CD4-positive, alpha-beta T cell treated with Interleukin-1 beta for 1 hour (primary cell): ENCODE measurements around the gene ROR1.

ENCODE experiments used
- DNase-seq, 2 donors: peaks; one replicate each; pipeline ENCODE4 v3.0.0-alpha.2; 2020 to 2022

The ROR1 gene

DNA sequence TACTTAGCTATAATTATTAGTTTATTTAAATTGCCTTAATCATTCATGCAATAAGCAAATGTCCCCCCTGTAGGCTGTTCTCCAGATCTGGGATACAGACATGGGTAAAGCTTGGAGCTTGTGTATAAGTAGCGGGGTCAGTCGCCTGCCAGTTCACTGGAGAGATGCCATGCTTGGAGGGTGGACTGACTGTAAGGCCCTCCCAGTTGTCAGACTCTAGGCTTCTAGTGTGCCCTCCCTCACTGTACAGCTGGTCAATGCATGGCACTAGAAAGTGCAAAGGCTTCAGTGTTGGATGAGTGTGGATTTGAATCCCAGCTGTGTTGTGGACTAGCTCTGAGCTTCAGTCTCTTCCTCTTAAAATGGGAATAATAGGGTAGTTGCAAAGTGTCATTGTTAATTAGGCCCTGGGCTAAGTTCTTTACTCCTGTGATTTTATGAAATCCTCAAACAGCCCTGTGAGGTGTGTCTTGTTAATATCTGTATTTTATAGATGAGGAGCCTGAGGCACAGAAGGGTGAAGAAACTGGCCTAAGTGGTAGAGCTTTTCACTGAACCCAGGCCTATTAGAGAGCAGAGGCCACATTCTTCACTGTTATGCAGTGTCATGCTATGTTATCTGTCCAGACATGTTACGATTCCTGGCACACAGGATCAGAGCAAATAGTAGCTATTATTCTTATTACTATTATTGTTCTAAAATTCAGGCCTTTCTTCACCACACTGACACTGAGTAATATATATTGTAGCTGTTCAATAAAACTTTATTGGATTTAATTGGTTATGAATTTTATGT lies 85.9 kb downstream of the ROR1 start:
- DNase-seq, result no peak

DNA sequence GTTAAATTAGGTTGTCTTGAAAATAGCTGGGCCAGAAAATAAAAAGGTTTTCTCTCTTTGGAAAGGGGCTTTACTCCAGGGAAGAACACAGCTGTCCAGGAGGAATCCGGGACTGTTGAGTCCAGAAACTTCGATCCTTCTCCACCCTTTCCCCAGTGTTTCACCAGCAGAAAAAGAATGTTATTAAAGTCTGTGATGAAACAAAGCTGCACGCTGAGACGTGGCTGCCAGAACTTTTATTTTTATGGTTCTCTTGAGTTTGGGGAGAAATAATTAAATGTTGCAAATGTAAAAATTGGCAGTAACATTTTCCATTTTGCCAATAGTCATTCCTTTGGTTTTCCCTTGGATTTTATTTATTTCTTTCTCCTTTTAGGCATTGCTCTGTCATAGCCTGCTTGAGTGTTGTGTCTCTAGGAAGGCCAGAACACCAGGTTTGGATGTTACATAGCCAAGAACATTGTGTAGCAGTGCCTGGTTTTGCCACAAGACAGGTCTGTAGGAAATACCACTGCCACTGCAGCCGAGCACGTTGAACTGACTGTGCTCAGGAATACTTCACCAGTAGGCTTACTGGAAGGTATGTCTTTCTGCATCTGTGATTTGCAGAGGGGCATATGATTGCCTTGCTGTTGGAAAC lies 87.4 kb downstream of the ROR1 start:
- DNase-seq, result no peak

DNA sequence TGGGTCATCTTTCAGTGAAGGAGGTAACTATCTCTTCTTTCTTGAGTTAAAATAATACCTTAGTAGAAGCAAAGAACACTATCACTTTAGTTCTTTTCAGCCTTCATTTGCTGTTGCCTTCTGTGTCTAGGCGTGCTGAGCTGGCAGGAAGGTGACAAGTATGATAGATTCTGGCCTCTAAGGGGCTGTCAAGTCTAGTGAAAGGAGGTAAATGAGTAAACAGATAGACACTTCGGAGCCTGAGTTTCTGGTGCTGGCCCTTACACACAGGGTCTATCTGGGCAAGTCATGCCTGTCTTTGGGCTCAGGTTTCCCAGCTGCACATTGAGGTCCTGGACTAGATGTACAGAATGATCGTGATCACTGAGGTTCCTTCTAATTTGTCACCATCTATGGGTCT lies 89.3 kb downstream of the ROR1 start:
- DNase-seq, result no peak

DNA sequence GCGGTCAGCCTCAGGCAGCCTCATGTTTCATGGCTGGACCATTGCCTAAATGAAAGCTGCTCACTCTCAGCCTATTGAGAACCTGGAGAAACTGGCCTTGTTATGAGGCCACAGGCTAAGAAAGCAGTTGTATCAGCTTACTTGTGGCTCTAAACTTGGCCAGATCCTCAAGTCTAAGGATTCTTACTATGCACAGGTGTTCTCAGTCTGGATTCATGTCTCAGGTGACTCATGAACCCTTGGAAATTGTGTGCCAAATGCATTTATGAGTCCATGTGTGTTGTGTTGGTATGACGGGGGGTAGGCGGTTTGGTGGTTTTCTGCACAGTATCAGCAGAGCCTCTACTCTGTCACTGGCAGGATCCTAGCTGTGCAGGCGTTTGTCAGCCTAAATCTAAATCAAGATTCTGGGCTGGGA lies 90.4 kb downstream of the ROR1 start:
- DNase-seq, result no peak

DNA sequence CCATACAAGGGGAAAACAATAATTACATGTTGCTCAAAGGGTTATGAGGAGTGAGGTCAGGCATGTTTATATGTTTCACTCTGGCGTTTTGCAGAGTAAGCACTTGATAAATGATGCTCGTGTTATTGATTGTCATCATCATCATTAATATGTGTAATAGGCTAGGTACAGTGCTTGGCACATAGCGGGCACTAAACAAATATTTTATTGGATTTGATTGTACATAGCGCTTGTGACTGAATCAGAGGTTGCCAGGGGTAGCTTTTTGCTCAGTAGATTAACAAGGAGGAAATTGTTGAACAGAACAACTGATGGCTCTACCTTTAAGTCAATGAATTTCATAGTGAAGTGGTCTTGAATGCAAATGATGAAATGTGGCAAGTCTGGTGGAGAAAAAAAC lies 91.7 kb downstream of the ROR1 start:
- DNase-seq, result no peak

DNA sequence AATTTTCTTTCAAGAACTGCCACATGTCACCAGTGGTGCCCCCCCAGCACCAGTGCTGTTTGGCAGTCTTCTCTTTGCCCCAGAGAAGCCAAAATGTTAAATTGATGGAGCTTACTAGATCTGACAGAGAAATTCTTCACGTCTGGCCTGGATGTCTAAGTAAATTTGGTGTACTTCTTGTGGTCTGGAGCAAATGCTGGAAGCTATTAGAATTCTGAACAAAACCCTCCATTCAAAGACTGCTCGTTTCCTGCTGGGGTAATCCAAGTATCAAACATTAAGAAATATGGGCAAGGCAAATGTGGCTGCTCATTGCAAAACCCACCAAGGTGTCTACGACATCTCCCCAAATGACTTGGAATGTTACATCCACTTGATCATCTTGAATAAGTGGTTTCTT lies 92.3 kb downstream of the ROR1 start:
- DNase-seq, result no peak

DNA sequence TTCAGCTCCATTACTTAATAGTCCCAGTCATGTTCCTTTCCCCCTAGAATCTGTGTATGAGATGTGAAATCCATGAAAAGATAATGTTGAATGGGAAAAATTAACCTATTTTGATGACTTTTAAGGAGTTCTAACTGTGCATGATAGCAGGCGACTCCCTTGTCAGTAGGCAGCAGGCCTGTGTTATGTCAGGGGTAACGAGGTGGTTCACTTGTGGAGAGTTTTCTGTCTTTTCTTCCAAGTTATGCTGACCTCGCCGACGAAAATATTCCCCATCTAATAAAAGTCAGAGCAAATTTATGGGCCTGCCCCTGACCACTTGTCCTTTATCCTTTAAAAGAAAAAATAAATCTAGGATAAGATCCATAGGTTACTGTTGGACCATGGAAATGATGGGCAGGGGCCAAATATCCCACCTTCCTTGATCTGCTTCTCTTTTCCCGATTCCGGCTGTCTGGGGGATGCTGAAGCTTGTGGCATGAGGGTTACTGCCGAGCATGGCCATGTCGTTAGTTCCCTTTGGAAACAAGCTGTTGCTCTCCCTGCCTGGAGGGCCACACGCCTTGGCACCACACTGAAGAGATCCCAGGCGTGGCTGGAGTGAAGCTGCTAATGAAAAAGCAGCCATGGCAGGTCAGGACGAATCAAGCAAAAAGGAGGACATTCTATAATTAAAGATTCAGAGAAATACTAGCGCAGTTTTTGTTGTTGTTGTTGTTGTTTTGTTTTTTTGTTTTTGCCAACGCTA lies 93.8 kb downstream of the ROR1 start:
- DNase-seq, result no peak

DNA sequence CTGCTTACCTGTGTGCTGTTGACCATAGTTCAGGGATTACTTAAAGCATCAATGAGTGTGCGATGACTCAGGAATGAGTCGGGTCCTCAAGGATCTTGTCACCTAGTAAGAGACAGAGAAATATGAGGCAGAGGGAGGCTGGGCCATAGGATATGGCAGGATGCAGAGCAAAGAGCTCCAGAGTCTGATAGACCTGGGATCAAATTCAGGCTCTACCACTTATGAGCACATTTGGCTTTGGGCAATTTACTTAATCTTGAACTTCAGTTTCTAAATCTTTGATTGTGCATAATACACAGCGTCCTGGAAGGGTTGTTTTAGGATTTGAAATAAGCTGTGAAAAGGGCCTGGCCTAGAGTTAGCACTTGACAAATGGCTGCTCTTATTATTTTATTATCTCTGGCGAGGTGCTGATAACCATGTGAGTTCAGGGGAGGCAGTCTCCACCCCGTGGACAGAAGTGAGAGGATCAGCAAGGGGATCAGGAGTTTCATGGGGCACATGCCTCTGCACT lies 94.5 kb downstream of the ROR1 start:
- no peak for DNase-seq

DNA sequence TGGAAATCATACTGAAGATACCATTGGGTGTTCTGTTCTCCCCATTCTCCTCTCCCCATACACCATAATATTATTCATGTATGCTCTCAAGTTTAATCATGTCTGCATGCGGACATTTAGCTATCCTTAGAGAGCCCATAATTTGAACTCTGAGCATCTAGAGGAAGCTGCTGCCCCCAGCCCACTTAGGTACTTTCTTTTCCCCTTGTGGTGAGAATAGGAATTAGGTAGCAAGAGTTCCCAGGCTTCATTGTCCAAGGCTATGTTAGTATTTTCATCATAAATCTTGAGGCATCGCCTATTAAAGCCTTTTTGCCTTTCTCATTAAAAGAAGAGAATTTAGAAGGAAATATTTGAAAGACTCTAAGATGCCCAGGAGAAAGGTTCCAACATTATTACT lies 96.3 kb downstream of the ROR1 start:
- no peak for DNase-seq

DNA sequence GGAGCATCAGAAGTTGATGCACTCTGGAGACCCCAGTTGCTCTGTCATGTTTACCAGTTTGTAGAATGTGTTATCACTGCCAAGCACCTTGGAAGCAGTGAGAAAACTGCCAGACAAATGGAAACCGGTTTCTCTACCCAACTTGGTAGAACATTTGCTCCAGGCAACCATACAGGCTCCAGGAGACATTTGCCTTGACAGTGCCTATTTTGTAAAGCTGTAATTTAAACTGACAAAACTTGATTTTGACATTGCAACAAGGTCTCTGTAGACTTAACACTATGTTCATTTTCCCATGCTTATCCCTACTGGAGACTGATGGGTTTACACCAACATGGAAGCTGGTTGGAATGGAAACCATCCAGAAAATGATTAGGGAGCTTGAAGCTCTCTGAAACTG lies 97.6 kb downstream of the ROR1 start:
- no peak for DNase-seq

DNA sequence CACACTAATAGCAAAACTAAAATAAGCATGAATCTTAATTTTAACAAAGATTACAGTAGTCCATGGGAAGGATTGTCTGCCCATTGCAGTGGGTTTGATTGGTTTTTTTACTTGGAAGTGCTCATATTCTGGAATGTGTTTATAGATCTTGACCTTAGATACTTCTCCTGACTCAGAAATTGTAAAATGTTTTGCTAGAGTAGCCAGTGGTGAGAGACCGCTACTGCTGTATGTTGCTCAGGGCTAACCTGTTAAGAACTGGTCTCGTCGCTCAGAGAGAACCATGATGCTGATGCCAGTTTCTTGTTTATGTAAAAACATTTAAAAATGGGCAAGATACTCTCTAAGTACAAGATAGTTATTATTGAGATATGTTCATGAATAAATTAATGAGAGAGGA lies 99.9 kb downstream of the ROR1 start:
- DNase-seq, result no peak

DNA sequence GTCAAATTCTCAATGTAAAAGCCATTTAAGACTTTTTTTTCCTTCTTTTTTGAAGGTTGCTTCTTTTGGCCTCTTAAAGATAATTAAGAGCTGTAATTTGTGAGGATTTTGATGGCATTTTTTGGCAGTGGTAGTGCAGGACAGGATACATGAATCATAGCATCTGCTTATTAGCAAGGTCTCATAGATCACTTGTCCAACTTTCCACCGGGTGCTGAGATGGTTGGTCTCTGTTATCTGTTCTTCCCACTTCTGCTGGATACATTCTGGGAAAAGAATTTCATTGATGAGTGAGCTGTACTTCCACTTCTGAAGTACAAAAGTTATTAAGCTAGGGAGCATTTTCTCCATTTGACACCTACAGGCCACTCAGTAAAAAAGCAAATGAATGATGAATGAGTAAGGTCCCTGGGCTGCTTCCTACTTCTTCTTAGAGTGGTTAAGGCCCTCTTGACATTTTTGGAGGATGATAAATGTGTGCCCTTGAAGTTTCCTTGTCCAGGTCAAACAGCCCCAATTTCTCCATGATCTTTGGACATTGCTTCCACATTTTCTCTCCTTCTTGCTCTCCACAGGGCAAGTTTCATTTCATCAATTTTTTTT lies 100.6 kb downstream of the ROR1 start:
- DNase-seq, result no peak

DNA sequence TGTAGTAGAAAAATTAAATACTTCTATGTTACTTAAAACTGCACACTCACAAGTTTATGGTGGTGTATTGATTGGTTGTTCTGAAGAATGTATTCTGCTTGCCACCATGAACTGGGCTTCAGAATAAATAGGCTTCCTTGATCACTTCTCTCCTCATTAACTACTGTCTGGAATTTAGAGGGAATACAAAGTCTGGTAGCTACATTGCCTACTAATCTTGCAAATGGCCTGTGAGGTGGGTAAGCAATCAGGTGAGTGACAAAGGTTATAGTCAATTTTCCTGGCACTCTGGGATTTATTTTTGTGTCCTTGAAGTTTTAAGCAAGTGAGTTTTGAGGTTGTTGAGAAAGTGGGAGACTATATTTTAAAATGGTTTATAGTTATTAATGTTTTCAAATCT lies 101.8 kb downstream of the ROR1 start:
- no peak for DNase-seq

DNA sequence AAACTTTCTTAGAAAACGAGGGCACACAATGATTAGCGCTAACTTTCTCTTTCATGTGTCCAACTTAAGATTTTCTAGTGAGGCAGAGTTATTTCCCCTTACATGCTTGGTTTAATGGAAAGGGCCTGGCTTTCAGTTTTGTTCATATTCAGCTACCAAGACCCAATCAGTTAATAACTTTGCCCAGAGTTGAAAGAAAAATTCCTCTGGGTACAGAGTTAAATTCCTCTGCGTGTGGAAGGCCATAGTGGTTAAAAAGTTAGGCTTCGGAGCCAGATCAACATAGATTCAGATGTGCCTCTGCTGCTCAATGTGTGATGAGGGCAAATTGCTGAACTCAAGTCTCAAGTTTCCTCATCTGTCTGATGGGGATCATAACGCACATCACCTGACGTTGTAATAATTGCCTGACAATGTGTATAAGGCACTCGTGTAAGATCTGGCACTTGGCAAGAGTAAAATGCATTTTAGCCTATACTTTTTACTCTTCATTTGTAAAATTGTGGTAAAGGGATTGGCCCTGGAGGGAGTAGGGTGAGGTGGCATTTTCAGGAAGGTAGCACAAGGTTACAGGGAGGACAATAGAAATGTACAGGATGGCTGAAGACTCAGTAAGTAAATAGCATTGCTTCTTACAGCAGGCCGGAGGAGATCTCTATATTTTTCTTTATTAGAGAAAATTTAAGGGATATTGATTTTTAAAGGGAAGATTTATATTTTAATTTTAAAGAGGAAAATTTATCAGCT lies 103.4 kb downstream of the ROR1 start:
- DNase-seq, result no peak

DNA sequence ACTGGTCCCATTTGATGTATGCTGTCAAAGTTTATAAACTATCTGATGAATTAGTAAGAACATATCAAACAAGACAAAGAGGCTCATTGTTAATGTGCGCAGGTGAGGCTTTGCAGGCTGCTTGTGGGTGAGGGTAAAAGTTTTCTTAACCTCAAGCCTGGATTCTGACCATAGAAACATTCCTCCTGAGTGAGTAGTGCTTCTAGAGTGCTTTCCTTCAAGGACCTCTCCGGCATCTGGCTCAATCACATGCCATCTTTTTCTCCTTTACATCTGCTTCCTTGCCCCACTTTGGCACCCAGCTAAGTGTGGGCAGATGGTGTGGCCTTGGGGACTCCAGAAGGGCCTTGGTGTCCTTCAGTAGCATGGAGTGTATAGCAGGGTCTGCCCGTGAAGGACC lies 104.0 kb downstream of the ROR1 start:
- no peak for DNase-seq

DNA sequence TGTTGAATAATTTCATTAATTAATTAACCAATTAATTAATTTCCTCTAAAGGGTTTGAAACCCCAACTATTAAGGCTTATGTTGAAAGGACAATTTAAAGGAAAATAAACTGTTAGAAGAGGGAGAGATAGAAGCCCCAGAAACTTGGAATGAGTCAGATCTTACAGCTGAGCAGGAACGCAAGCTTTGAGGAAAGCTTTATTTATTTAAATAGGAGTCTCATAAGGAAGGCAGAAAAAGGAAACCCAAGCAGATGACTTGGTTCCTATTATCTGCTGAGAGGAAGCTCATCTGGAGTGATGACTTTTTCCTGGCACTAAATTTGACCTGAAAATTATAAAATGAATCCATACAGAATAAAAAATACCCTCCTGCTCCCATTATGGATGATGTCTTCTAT lies 105.1 kb downstream of the ROR1 start:
- DNase-seq, result no peak

DNA sequence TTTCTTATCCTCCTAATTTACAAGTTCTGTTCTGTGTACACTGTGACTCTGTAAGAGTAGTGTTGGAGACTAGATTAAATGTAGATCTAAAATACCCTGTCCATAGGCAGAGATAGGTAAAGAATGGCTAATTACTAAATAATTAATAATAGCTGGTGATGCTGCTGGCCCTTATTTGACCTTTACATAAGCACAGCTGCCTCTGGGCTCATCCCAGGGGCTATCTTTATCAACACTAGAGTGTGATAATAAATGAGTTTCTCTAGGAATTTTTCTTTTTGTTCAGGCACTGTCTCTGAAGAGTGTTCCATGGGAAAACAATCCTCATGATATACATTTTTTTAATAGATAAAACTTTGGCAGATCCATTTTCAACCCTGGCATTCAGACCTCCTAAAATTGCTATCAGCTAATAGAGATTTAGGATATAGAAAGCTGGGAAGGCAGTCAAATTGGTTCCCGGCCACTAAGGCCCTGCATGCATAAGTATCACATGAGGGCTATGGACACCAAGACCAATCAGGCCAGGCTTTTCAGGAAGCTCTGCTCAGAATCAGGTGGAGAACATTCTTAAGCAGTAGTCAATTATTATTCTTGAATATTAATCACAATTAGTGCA lies 107.2 kb downstream of the ROR1 start:
- DNase-seq, result no peak

DNA sequence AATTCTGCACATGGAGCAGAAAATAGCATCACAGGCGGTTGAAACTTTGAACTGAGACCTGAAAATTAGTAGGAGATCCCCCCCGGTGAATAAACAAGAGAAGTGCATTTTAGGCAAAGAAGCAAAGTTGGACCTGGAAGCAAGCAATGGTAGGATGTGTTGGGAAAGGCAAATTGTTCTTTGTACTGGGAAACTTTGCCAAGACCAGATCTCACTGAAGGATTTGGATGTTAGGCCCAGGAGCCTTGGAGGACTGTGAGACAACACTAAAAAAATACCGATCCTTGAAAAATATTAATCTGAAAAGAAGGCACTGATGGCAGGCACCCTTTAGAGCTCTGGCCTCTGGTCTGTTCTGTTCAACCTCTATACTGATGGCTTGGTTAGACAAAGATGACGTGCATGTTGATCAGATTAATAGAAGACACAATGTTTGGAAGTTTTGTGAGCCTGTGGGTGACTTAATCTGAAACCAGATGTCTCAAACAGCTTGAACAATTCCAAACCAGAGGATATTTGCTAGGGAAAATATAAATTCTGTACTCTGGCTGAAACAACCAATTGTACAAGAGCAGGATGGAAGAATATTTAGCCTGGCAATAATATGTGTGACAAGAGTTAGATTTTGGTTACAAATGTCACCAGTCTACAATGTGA lies 108.4 kb downstream of the ROR1 start:
- DNase-seq, result no peak

DNA sequence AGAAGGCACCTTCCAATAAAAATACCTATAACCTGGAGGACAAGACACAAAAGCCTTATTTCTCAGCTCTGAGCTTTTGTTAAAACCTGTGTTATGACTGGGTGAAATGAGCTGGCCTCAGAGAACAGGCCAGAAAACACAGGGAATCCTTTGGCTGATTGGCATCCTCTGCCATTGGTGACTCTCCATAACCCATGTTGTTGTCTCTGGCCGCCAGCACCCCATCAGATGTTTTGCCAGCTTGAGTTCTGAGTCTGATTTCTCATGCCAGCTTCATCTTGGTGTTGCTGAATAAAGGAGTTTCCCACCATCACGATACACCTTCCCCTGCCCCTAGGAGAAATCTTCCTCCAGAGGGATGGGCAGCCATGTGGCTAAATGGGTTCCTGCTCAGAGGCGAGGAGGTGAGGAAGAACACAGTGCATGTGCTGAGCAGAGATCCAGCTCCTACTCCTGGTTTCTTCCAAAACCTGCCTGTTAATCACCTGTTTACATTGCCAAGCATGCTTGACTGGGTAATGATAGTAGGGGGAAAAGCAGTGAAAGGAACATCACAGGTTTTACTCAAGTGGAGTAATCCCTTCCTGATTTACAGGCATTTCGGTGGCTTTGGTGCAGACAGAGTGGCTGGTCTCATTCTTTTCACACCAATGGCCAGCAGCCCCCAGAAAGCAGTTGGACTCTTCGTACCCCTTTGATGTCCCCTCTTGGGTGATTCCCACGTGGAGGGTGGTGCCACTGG lies 109.8 kb downstream of the ROR1 start:
- no peak for DNase-seq

DNA sequence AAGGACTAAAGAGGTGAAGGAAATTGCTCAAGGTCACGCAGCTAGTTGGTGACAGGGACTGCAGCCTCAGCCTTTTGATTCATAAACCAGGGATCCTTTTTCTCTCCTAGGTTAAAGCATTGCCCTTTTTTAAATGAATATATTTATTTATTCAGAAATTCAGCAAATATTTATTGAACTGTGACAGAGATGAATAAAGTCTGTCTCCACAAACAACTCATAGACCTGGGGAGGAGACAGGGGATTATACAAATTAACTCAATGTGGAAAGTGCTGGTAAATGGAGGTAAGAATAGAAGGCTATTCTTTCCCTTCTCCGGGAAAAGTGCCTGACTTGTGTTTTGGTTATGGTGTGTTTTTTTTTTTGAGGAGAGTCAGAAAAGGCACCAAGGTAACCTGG lies 110.7 kb downstream of the ROR1 start:
- no peak for DNase-seq

DNA sequence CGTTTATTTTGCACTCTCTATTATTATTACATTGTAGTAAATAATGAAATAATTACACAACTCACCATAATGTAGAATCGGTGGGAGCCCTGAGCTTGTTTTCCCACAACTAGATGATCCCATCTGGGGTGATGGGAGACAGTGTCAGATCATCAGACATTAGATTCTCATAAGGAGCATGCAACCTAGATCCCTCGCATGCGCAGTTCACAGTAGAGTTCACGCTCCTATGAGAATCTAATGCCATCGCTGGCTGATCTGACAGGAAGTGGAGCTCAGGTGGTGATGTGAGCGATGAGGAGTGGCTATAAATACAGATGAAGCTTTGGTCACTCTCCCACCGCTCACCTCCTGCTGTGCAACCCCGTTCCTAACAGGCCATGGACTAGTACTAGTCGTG lies 112.1 kb downstream of the ROR1 start:
- DNase-seq, result no peak
